Measurements from ENCODE around the gene SLC22A23. TPM values are rescaled to one million over a fixed set of nuclear protein-coding genes. Genes with fewer than 3 reads are reported as not detected.

SLC22A23 gene
- total and polyA plus RNA-seq, 2 of the 4 experiments (the other 2 are of a cell fraction), result 0.72 to 1.6 TPM

GRCh38 chr6:3305216-3305565 is 151.7 kb downstream of the SLC22A23 start:
- 83% methylated on average over 5 of the region's 8 CpGs; no CpG with 5 or more reads in 1 of the 2 experiments for WGBS, 2 experiments (ENCODE audit: extremely low coverage in 2 of 2, insufficient read length in 1 of 2)
- CTCF ChIA-PET, result no interaction called here

More at GRCh38 chr6:3305216-3305565, 151.7 kb downstream of the SLC22A23 start:
- intact Hi-C loops (cut with micrococcal nuclease), result no loop called here
- H3K4me3 ChIP-seq (ENCODE audit: insufficient read depth, low read depth, low read length), result no peak overlapping the region
- no peaks in the 10 kb centered on the region for H3K36me3 ChIP-seq (ENCODE audit: control insufficient read depth, insufficient read depth, low read length)
- POLR2A ChIA-PET (ENCODE audit: unreplicated experiment), result no interaction called here
- no peak overlapping the region for H3K23ac ChIP-seq (ENCODE audit: low read depth, low read length)
- H3K9me3 ChIP-seq (ENCODE audit: control insufficient read depth, insufficient read depth, low read length), result peaks cover 12% of the 10 kb centered on the region
- H2BK5ac ChIP-seq (ENCODE audit: low read depth, low read length, poor library complexity, severe bottlenecking), result no peak overlapping the region
- no peak overlapping the region for H2BK120ac ChIP-seq (ENCODE audit: low read depth, low read length)
- H4K5ac ChIP-seq (ENCODE audit: low read depth, low read length), result no peak overlapping the region
- ATAC-seq (ENCODE audit: low read depth) (no peak), DNase-seq (no peak)
- no peak overlapping the region for H2AK9ac ChIP-seq (replicated peaks; ENCODE audit: low read depth, low read length, poor library complexity)
- H3K27me3 ChIP-seq (ENCODE audit: control insufficient read depth, insufficient read depth, low read length), result peaks cover 23% of the 10 kb centered on the region
- no peak overlapping the region for H3K18ac ChIP-seq (ENCODE audit: low read depth, low read length)
- no peak overlapping the region for H3K4me2 ChIP-seq (ENCODE audit: low read depth, low read length)
- no peaks in the 10 kb centered on the region for H3K79me1 ChIP-seq (ENCODE audit: low read depth in 1 of 2, low read length in 2 of 2)
- in situ Hi-C loops (cut with MboI; ENCODE audit: low sequenced_read_pairs), result no loop called here
- no peak overlapping the region for H3K4ac ChIP-seq (ENCODE audit: low read depth, low read length)
- no peaks in the 10 kb centered on the region for H4K20me1 ChIP-seq (ENCODE audit: insufficient read depth, low read length)
- H2AFZ ChIP-seq (replicated peaks; ENCODE audit: low read length, poor library complexity), result no peak overlapping the region
- dilution Hi-C loops (cut with HindIII; ENCODE audit: low sequenced_read_pairs, unreplicated experiment), result no loop called here
- no TSS peak for BruUV-seq (replicated peaks)
- no peak overlapping the region for H3K14ac ChIP-seq (replicated peaks; ENCODE audit: low read depth, low read length)
- no peak overlapping the region for H3K27ac ChIP-seq (ENCODE audit: insufficient read depth, low read length)
- H2BK20ac ChIP-seq (ENCODE audit: low read depth, low read length), result no peak overlapping the region
- H4K8ac ChIP-seq (ENCODE audit: low read depth in 2 of 2, low read length in 2 of 2), result no peak overlapping the region
- no peak overlapping the region for H3K56ac ChIP-seq (ENCODE audit: extremely low read depth, insufficient read depth, low read length)
- no peaks in the 10 kb centered on the region for H3K9me1 ChIP-seq (ENCODE audit: insufficient read depth, low read length)
- no peak for TF ChIP-seq RCOR1 (IDR thresholded peaks at IDR 0.05; ENCODE audit: insufficient replicate concordance, low read length)
- no peak for TF ChIP-seq NFE2L2 (IDR thresholded peaks at IDR 0.05; ENCODE audit: low read depth, low read length)
- no peak for TF ChIP-seq CEBPB (IDR thresholded peaks at IDR 0.05; ENCODE audit: low read depth, low read length)
- no peak for TF ChIP-seq ELK1 (IDR thresholded peaks at IDR 0.05; ENCODE audit: borderline replicate concordance, low read depth, low read length)
- TF ChIP-seq USF2 (IDR thresholded peaks at IDR 0.05; ENCODE audit: low read depth, low read length), result no peak
- no peak for TF ChIP-seq POLR2A (IDR thresholded peaks at IDR 0.05; ENCODE audit: low read depth, low read length)
- TF ChIP-seq CHD1 (IDR thresholded peaks at IDR 0.05; ENCODE audit: low read depth, low read length), result no peak
- TF ChIP-seq RFX5 (IDR thresholded peaks at IDR 0.05; ENCODE audit: low read depth, low read length), result no peak
- no peak for TF ChIP-seq MAZ (IDR thresholded peaks at IDR 0.05; ENCODE audit: borderline replicate concordance, low read depth, low read length)
- TF ChIP-seq SMC3 (IDR thresholded peaks at IDR 0.05; ENCODE audit: low read depth, low read length), result no peak
- TF ChIP-seq RAD21 (IDR thresholded peaks at IDR 0.05; ENCODE audit: low read length), result no peak
- TF ChIP-seq FOS (IDR thresholded peaks at IDR 0.05; ENCODE audit: low read depth, low read length), result no peak
- H3K4me1 ChIP-seq (ENCODE audit: control insufficient read depth, insufficient read depth, low read length), result no peaks in the 10 kb centered on the region
- H2BK15ac ChIP-seq (ENCODE audit: low read depth, low read length), result no peak overlapping the region
- H3K9ac ChIP-seq (ENCODE audit: low read depth, low read length), result no peak overlapping the region
- no peak overlapping the region for H2AK5ac ChIP-seq (ENCODE audit: low read depth, low read length)
- H4K91ac ChIP-seq (ENCODE audit: insufficient read depth, low read depth, low read length), result no peak overlapping the region
